Type B pancreatic cell (in vitro differentiated cells): ENCODE results near the gene TUT4. TPM values are rescaled to one million over a fixed set of nuclear protein-coding genes. Genes with fewer than 3 reads are reported as not detected.

ENCODE experiments used
- DNase-seq: peaks from one replicate; pipeline ENCODE4 v3.0.0; 2021; ENCODE audit warnings: mixed read lengths; ENCODE audit not compliant: unreplicated experiment; ENCODE audit errors: extremely low spot score
- H3K27ac Mint-ChIP-seq: 2 replicates; pipeline ENCODE4 v1.8.0; 2021; ENCODE audit warnings: mild to moderate bottlenecking, mixed read lengths
- H3K27me3 Mint-ChIP-seq: 2 replicates; pipeline ENCODE4 v1.8.0; 2021; ENCODE audit warnings: mixed read lengths
- H3K36me3 Mint-ChIP-seq: 2 replicates; pipeline ENCODE4 v1.8.0; 2021; ENCODE audit warnings: mixed read lengths
- H3K4me1 Mint-ChIP-seq: one replicate; pipeline ENCODE4 v1.8.0; 2021; ENCODE audit warnings: mixed read lengths; ENCODE audit not compliant: unreplicated experiment
- H3K4me3 Mint-ChIP-seq: 2 replicates; pipeline ENCODE4 v1.8.0; 2021; ENCODE audit warnings: mild to moderate bottlenecking, mixed read lengths
- H3K9me3 Mint-ChIP-seq: 2 replicates; pipeline ENCODE4 v1.8.0; 2021; ENCODE audit warnings: mixed read lengths
- CTCF ChIP-seq: fragments of 200-600 bp; sonication (generic); conservative IDR thresholded peaks from 2 replicates; pipeline ENCODE4 v1.5.0; 2021; ENCODE audit warnings: antibody characterized with exemption, mild to moderate bottlenecking
- total RNA-seq: library from RNA; stranded (reverse); gene quantifications from 2 replicates; pipeline ENCODE4 v1.2.1, GENCODE V29; 2021; ENCODE audit warnings: low replicate concordance

The TUT4 gene
- total RNA-seq, 1 donor from 2014 or later = 108 TPM

DNA sequence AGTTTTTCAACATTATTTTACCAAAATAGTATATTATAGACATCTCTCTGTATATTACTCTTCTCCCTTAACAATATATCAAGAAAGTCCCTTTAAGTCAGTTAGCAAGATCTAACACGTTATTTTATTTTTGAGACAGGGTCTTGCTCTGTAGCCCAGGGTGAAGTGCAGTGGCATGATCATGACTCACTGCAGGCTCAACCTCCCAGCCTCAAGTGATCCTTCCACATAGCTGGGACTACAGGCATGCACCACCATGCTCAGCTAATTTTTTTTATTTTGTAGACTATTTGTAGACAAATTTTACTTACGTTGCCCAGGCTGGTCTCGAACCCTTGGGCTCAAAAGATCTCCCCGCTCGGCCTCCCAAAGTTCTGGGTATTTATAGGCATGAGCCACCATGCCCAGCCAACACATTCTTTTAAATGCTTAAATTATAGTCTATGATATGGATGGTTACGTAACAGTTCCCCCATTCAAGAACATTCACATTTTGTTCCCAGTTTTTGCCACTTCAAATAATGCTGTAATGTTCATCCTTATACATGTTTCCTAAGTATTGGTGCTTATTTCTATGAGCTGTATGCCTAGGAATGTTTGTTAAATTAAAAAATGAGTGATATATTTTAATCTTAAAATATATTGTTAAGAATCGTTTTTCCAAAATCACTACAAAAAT is 70.4 kb downstream of the TUT4 start:
- no peak overlapping the region for H3K27ac Mint-ChIP-seq
- no peaks in the 10 kb centered on the region for H3K4me1 Mint-ChIP-seq
- H3K9me3 Mint-ChIP-seq = no peaks in the 10 kb centered on the region

GRCh38 chr1:52479076-52479475 is 73.8 kb downstream of the TUT4 start:
- no peak for TF ChIP-seq CTCF

More for the DNA sequence above, 70.4 kb downstream of the TUT4 start:
- Mint-ChIP-seq H3K4me3 (no peak overlapping the region), H3K36me3 (peaks cover 14% of the 10 kb centered on the region), H3K27me3 (no peaks in the 10 kb centered on the region)
- no peak for DNase-seq
- no peak for TF ChIP-seq CTCF

DNA sequence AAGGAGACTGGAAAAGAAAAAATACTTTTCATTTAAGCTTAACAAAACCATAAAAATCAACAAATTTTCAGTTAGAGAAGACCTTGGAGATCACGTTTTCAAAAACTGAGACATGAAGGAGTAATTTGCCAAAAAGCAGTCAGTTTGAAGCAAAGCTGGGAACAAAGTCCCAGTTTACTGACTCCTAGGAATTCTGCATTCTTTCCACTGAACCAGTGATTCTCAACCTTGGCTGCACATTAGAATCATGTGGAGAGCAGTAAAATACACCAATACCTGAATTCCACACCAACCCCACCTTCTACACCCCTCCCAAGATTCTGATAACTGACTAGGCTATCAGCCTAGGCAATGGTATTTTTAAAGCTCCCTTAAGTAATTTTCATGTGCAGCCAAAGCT is 75.0 kb downstream of the TUT4 start:
- Mint-ChIP-seq H3K4me1 (no peaks in the 10 kb centered on the region), H3K27ac (no peak overlapping the region)

More at GRCh38 chr1:52479076-52479475, 73.8 kb downstream of the TUT4 start:
- Mint-ChIP-seq H3K36me3 (peaks cover 18% of the 10 kb centered on the region), H3K9me3 (no peaks in the 10 kb centered on the region), H3K27ac (no peak overlapping the region), H3K4me1 (no peaks in the 10 kb centered on the region), H3K4me3 (no peak overlapping the region), H3K27me3 (no peaks in the 10 kb centered on the region)
- no peak for DNase-seq

DNA sequence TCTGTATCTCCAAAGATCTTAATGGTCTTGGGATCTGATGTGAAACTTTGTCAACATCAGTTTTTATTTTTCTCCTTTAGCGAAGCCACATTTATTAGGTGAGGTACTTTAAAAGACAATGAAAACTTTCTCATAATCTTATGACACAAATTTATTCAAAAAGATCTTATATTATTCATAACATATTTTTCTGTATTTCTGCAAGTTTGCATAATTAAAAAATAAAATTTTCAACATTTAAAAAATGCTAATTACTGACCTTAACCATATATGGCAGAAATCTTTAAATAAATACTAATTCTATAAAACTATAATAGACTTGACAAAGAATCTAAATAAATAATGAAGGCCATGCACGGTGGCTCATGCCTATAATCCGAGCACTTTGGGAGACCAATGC is 75.9 kb downstream of the TUT4 start:
- no peaks in the 10 kb centered on the region for H3K27me3 Mint-ChIP-seq
- no peak overlapping the region for H3K4me3 Mint-ChIP-seq
- H3K4me1 Mint-ChIP-seq = no peaks in the 10 kb centered on the region
- TF ChIP-seq CTCF = no peak
- no peak for DNase-seq
- H3K36me3 Mint-ChIP-seq = peaks cover 19% of the 10 kb centered on the region
- no peaks in the 10 kb centered on the region for H3K9me3 Mint-ChIP-seq
- no peak overlapping the region for H3K27ac Mint-ChIP-seq

More for the DNA sequence above, 75.0 kb downstream of the TUT4 start:
- H3K9me3 Mint-ChIP-seq = no peaks in the 10 kb centered on the region
- no peaks in the 10 kb centered on the region for H3K27me3 Mint-ChIP-seq
- no peak overlapping the region for H3K4me3 Mint-ChIP-seq
- TF ChIP-seq CTCF = no peak
- no peak for DNase-seq
- H3K36me3 Mint-ChIP-seq = peaks cover 22% of the 10 kb centered on the region

DNA sequence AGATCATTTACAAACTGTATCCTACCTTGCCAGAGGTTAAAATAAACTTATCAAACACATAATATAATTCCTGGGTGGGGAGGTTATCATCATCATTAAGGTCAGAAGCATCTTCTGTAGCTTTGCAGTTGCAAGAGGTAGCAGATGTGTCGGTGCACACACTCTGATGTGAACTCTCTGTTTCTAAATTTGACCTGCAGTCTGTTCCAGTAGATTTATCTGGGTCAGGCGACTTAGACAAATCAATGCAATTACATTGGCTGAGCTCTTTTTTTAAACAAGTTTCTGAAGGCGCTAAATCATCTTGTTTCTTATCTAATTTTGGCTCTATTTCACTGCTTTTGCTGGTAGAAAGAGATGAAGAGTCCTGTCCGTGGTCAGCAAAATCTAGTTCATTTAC is 78.1 kb downstream of the TUT4 start:
- Mint-ChIP-seq H3K27me3 (no peaks in the 10 kb centered on the region), H3K4me1 (no peaks in the 10 kb centered on the region), H3K9me3 (no peaks in the 10 kb centered on the region), H3K4me3 (no peak overlapping the region), H3K27ac (no peak overlapping the region), H3K36me3 (peaks cover 28% of the 10 kb centered on the region)
- DNase-seq = no peak
- no peak for TF ChIP-seq CTCF
